Measurements from ENCODE around the gene PVALEF.

DNA sequence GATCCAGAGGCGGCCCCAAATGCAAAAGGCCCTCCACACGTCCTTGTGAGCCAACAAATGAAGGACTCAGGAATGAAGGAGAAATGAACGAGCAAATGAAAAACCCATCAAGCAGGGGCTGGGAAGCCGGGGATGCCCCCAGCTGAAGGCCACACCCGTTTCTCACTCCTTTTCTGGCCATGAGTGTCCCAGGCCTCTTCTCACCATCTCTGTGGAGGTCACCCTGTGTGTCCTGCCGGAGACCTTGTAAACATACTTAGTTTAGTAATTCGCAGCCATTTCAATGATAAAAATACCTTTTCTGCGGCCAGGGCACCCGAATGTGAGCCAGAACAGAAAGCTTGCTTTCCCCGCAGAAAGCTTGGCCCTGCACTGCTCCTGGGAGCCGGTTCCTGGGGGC, 21.8 kb downstream of the PVALEF start:
- TF ChIP-seq, protein P1, sequence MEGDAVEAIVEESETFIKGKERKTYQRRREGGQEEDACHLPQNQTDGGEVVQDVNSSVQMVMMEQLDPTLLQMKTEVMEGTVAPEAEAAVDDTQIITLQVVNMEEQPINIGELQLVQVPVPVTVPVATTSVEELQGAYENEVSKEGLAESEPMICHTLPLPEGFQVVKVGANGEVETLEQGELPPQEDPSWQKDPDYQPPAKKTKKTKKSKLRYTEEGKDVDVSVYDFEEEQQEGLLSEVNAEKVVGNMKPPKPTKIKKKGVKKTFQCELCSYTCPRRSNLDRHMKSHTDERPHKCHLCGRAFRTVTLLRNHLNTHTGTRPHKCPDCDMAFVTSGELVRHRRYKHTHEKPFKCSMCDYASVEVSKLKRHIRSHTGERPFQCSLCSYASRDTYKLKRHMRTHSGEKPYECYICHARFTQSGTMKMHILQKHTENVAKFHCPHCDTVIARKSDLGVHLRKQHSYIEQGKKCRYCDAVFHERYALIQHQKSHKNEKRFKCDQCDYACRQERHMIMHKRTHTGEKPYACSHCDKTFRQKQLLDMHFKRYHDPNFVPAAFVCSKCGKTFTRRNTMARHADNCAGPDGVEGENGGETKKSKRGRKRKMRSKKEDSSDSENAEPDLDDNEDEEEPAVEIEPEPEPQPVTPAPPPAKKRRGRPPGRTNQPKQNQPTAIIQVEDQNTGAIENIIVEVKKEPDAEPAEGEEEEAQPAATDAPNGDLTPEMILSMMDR (IDR thresholded peaks at IDR 0.05), result no peak
- TF ChIP-seq POLR2A (IDR thresholded peaks at IDR 0.05), result no peak
- no peak for TF ChIP-seq EP300 (IDR thresholded peaks at IDR 0.05)
